Tibial artery (tissue), 4 donors: ENCODE data around the gene FNDC10.

Experiments used
- DNase-seq, 2 donors: peaks; one replicate each; pipeline ENCODE4 v3.0.0-alpha.2; 2019
- H3K27ac ChIP-seq, 2 donors: fragments of 200-600 bp; sonication (generic) in 1 of 2; 1 replicate in 1 of 2; 2 replicates in 1 of 2; pipeline ENCODE4 v1.5.1; 2018 to 2019; ENCODE audit warnings: mild to moderate bottlenecking in 1 of 2
- H3K27me3 ChIP-seq, 2 donors: fragments of 200-600 bp; sonication (generic) in 1 of 2; one replicate each; pipeline versions ENCODE4 v1.5.1 to v1.6.0; 2016 to 2019
- H3K36me3 ChIP-seq, 3 donors: fragments of 200-600 bp; sonication (generic) in 2 of 3; one replicate each; pipeline ENCODE4 v1.5.1; 2016 to 2019; ENCODE audit warnings: mild to moderate bottlenecking in 2 of 3
- H3K4me1 ChIP-seq, 4 donors: fragments of 200-600 bp; sonication (generic) in 2 of 4; 1 replicate in 3 of 4; 2 replicates in 1 of 4; pipeline ENCODE4 v1.5.1; 2016 to 2019
- H3K4me3 ChIP-seq, 2 donors: fragments of 200-600 bp; sonication (generic) in 1 of 2; 1 replicate in 1 of 2; 2 replicates in 1 of 2; pipeline ENCODE4 v1.5.1; 2018 to 2019; ENCODE audit warnings: mild to moderate bottlenecking in 2 of 2
- H3K9me3 ChIP-seq, 3 donors: fragments of 200-600 bp; sonication (generic) in 1 of 3; one replicate each; pipeline ENCODE4 v1.5.1; 2016 to 2019
- CTCF ChIP-seq, 2 experiments: fragments of 200-600 bp in 1 of 2; fragments of 450-650 bp in 1 of 2; IDR thresholded peaks; one replicate each; pipeline ENCODE4 v1.5.1; 2017 to 2019; ENCODE audit warnings: antibody characterized with exemption in 2 of 2, mild to moderate bottlenecking in 1 of 2, moderate library complexity in 1 of 2
- intact Hi-C: fragments of 100-400 bp; cut with DNase I; formaldehyde crosslinking; loops from one replicate; pipeline ENCODE4 v1.15.0; 2023; ENCODE audit warnings: low total_unique reads

The FNDC10 gene

DNA sequence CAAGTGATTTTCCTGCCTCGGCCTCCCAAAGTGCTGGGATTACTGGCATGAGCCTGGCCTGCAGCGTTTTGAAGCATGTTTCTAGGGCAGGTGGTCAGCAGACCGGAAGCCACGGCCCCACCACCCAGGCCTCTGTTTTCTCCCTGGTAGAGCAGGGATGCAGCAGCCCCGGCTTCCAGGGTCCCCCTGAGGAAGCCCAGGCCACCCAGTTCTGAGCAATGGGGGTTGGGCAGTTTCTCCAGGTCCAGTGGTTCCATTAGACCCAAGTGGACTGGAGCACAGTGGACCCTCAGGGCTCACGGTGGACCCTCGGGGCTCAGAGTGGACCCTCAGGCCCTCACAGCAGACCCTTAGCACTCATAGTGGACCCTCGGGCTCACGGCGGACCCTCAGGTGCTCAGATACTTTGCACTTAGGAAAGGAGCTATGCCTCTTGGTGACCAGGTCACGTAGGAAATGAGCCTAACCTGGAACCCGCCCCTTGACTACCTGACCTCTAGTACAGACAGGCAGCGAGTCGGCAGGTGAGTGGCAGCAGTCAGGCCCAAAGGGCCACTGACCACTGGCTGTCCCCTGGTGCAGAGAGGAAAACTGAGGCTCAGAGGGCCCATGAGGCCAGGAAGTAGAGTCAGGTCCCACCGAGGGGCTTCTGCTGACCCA is 4.6 kb upstream of the FNDC10 start:
- peaks cover 0 to 12% (median 9%) of the 10 kb centered on the region in 4 donors for H3K4me1 ChIP-seq
- no peak overlapping the region for H3K4me3 ChIP-seq
- peaks cover 0 to 55% of the 10 kb centered on the region in 2 donors for H3K27me3 ChIP-seq
- H3K9me3 ChIP-seq = no peaks in the 10 kb centered on the region
- no peak for TF ChIP-seq CTCF (IDR thresholded peaks at IDR 0.05)
- intact Hi-C loops = no loop called here
- peak in 1 of 2 donors; percentile 62 for DNase-seq
- no peaks in the 10 kb centered on the region for H3K36me3 ChIP-seq
- no peak overlapping the region for H3K27ac ChIP-seq

DNA sequence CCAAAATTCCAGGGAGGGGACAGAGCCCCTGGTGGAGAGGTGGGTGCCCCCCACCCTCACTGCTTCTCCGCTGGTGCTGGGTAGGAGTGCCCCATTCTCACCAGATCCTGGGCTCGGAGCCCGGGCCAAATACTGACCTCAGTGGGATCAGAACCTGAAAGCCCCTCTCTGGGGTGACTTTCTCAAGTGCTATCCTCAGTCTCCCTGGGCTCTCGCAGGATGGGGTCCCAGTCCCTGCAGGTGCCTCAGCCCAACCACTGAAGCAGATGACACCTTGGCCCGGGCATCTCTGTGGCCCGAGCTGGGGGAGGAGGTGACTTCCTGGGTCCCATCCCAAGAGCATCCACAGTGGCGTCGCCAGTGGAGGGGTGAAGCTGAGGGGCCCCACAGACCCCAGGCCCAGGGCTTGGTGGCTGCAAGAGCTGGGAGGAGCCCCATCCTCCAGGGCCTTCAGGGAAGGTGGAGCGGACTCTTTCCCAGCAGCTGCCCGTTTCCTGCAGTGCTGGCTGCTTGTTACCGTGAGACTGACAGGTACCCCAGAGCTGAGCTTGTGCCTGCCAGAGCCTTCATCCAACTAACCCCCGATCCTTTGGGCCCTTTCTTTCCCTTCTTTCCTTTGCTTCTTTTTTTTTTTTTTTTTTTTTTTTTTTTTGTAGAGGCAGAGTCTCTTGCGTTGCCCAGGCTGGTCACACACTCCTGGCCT is 3.9 kb upstream of the FNDC10 start:
- intact Hi-C loops = no loop called here
- H3K27ac ChIP-seq = no peak overlapping the region
- TF ChIP-seq CTCF (IDR thresholded peaks at IDR 0.05) = no peak
- peaks cover 0 to 62% of the 10 kb centered on the region in 2 donors for H3K27me3 ChIP-seq
- H3K4me3 ChIP-seq = no peak overlapping the region
- no peaks in the 10 kb centered on the region for H3K9me3 ChIP-seq
- DNase-seq = no peak
- H3K4me1 ChIP-seq = peaks cover 0 to 16% (median 13%) of the 10 kb centered on the region in 4 donors
- H3K36me3 ChIP-seq = no peaks in the 10 kb centered on the region

GRCh38 chr1:1602968-1603506 is 3.1 kb upstream of the FNDC10 start:
- intact Hi-C loops = no loop called here
- Histone ChIP-seq H3K27me3 (peaks cover 0 to 70% of the 10 kb centered on the region in 2 donors), H3K4me1 (peaks cover 0 to 16% (median 14%) of the 10 kb centered on the region in 4 donors), H3K27ac (no peak overlapping the region), H3K9me3 (no peaks in the 10 kb centered on the region), H3K36me3 (no peaks in the 10 kb centered on the region), H3K4me3 (no peak overlapping the region)
- no peak for TF ChIP-seq CTCF (IDR thresholded peaks at IDR 0.05)
- DNase-seq = peak in 1 of 2 donors; percentile 61

DNA sequence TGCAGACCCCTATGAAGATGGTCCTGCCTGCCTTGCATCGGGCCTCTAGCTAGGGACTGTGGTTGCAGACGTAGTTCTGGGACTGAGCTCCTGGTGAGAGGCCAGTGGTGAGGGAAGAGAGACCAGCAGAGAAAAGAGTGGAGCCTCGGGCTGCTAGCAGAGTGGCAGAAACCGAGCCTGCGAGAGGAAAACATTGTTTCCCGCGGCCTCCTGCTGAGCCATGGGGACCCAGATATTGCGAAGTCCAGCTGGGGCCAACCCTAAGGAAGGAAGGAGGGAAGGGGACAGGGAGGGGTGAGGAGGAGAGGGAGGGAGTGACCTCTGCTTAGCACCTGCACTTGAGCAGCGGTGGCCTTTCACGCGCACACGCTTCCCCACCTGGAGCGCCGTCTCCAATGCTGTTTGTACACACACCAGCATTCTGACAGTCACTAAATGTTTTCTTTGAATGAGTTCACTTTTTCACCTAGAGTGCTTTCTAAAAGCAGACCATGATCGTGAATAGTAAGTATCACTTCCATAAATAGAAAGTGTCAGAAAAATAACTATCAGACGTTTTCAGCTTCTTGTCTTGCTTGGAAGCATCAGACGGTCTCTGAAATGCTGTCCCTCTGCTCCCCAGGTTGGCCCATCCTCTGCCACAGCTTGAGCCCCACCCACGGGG is 2.5 kb upstream of the FNDC10 start:
- Histone ChIP-seq H3K9me3 (no peaks in the 10 kb centered on the region), H3K4me1 (peaks cover 0 to 22% (median 14%) of the 10 kb centered on the region in 4 donors), H3K36me3 (no peaks in the 10 kb centered on the region), H3K27ac (no peak overlapping the region), H3K4me3 (no peak overlapping the region), H3K27me3 (peaks cover 0 to 76% of the 10 kb centered on the region in 2 donors)
- intact Hi-C loops = no loop called here
- no peak for TF ChIP-seq CTCF (IDR thresholded peaks at IDR 0.05)
- no peak for DNase-seq

- no peaks in the 10 kb centered on the region for H3K9me3 ChIP-seq
- TF ChIP-seq CTCF (IDR thresholded peaks at IDR 0.05) = no peak
- H3K27me3 ChIP-seq = peaks cover 0 to 82% of the 10 kb centered on the region in 2 donors
- DNase-seq = no peak
- H3K4me1 ChIP-seq = peaks cover 0 to 27% (median 14%) of the 10 kb centered on the region in 4 donors
- H3K27ac ChIP-seq = no peak overlapping the region
- H3K4me3 ChIP-seq = no peak overlapping the region
- H3K36me3 ChIP-seq = no peaks in the 10 kb centered on the region
- intact Hi-C loops = no loop called here
These were observed 1.8 kb upstream of the FNDC10 start for GRCh38 chr1:1601564-1602303.
